K562 (cell line): ENCODE results near the gene ERCC1. TPM values are rescaled to one million over a fixed set of nuclear protein-coding genes. Genes with fewer than 3 reads are reported as not detected.

ENCODE experiments used
- CBX2 ChIP-seq: fragments of 200-600 bp; sonication (generic); IDR thresholded peaks from one replicate; pipeline ENCODE4 v1.6.1; 2012; ENCODE audit warnings: mild to moderate bottlenecking, low read length, inconsistent platforms; ENCODE audit not compliant: insufficient read depth, poor library complexity, severe bottlenecking
- DEAF1 ChIP-seq: fragments of 450-650 bp; formaldehyde crosslinking; IDR thresholded peaks from 2 replicates; pipeline ENCODE4 v1.4.0; 2020; ENCODE audit warnings: mild to moderate bottlenecking, moderate library complexity
- E4F1 ChIP-seq: fragments of 250-450 bp; sonication (Bioruptor Pico); IDR thresholded peaks from 2 replicates; pipeline ENCODE4 v1.5.0; 2021; ENCODE audit warnings: mild to moderate bottlenecking, borderline replicate concordance
- ELF4 ChIP-seq: fragments of 450-650 bp; formaldehyde crosslinking; IDR thresholded peaks from 2 replicates; pipeline ENCODE4 v1.4.0; 2022; ENCODE audit warnings: missing genetic modification characterization
- MEF2A ChIP-seq: IDR thresholded peaks from 2 replicates; pipeline ENCODE4 v1.6.1; 2011; ENCODE audit warnings: low read depth, mild to moderate bottlenecking, low read length, moderate library complexity; ENCODE audit not compliant: control insufficient read depth
- RAD51 ChIP-seq: fragments of 450-650 bp; IDR thresholded peaks from 2 replicates; pipeline ENCODE4 v1.7.1; 2016; ENCODE audit warnings: low read depth, mild to moderate bottlenecking, borderline replicate concordance
- RBM15 ChIP-seq: fragments of 200-400 bp; formaldehyde crosslinking; IDR thresholded peaks from 2 replicates; pipeline ENCODE4 v1.6.1; 2018; ENCODE audit warnings: mild to moderate bottlenecking, low read length, moderate library complexity; ENCODE audit not compliant: insufficient read depth
- RREB1 ChIP-seq: fragments of 250-450 bp; sonication (Bioruptor Pico); IDR thresholded peaks from 2 replicates; pipeline ENCODE4 v1.4.0; 2020
- SMARCB1 ChIP-seq: IDR thresholded peaks from 2 replicates; pipeline ENCODE4 v1.6.1; 2011; ENCODE audit warnings: improper control_type of control experiment, low read depth; ENCODE audit not compliant: insufficient read length
- THAP12 ChIP-seq: fragments of 250-450 bp; sonication (Bioruptor Pico); IDR thresholded peaks from 2 replicates; pipeline ENCODE4 v1.9.0; 2021; ENCODE audit warnings: mild to moderate bottlenecking, inconsistent platforms
- TSC22D4 ChIP-seq: fragments of 450-650 bp; IDR thresholded peaks from 2 replicates; pipeline ENCODE4 v1.6.1; 2016; ENCODE audit warnings: missing genetic modification characterization, missing biosample characterization, control low read depth
- USF1 ChIP-seq: sonication (generic); formaldehyde crosslinking; IDR thresholded peaks from 2 replicates; pipeline ENCODE4 v1.9.0; 2022; ENCODE audit warnings: mild to moderate bottlenecking, missing genetic modification reagents
- ZEB2 ChIP-seq: fragments of 450-650 bp; IDR thresholded peaks from 2 replicates; pipeline ENCODE4 v1.6.1; 2016
- polyA plus RNA-seq, 8 experiments: library from polyadenylated mRNA; depleted of rRNA in 4 of 8; stranded (reverse) in 5 of 8; unstranded in 3 of 8; fragments of >200 nt; fragmentation: Nextera tagmentation in 2 of 8; fragmentation: Illumina TruSeq in 1 of 8; extraction: Ambion mirVana in 2 of 8; extraction: Trizol in 1 of 8; gene quantifications; 2 replicates each; pipeline versions ENCODE4 v1.2.1 to v1.2.3, GENCODE V29; 2011 to 2014; ENCODE audit warnings: inconsistent platforms in 1 of 8, missing spikeins in 1 of 8
- total RNA-seq, 7 experiments: library from RNA; depleted of rRNA in 6 of 7; stranded (reverse); fragments of >200 nt in 6 of 7; fragmentation: Illumina TruSeq in 2 of 7; extraction: Trizol in 2 of 7; gene quantifications; 2 replicates each; pipeline versions ENCODE4 v1.2.1 to v1.2.3, GENCODE V29; 2011 to 2021; ENCODE audit warnings: low replicate concordance in 1 of 7

Gene ERCC1
- total and polyA plus RNA-seq, 9 of the 15 experiments (the other 6 are each of a cell fraction or from before 2014, with no cell fraction given) = 9.3 to 92.6 (median 60.0) TPM

GRCh38 chr19:45403781-45404556, 19.7 kb downstream of the ERCC1 start (continued):
- no peak for TF ChIP-seq DEAF1 (CRISPR knock-in tag)
- no peak for TF ChIP-seq MEF2A
- TF ChIP-seq USF1 (CRISPR knock-in tag) = no peak
- TF ChIP-seq TSC22D4 (tag) = no peak
- no peak for TF ChIP-seq ELF4
- TF ChIP-seq ZEB2 = peak; percentile 68
- no peak for TF ChIP-seq THAP12
- TF ChIP-seq RREB1 (CRISPR knock-in tag) = no peak
- TF ChIP-seq SMARCB1 = no peak
- TF ChIP-seq RAD51 = no peak
- no peak for TF ChIP-seq CBX2
- TF ChIP-seq RBM15 = no peak
- TF ChIP-seq E4F1 = no peak
